ENCODE data around the gene PEX14.

DNA sequence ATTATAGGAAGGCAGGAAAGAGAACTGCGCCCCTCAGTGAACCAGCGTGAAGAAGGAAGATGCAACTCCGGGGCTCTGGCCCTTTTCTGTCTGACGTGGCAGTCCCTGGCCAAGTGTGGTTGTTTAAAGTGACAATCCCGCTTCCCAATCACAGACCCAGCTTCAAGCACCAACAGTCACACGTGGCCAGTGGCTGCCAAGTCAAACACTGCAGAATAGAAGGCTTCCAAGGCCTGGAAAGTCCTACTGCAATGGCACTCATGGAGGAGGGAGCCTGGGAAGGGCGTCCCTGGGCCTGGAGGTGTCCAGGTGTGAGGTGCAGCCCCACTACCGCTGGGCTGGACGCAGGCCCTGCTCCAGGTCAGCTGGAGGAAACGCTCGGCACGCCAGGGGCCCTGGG is 177.9 kb downstream of the PEX14 start:
- no peak for TF ChIP-seq POLR2AphosphoS5 (IDR thresholded peaks at IDR 0.05)
- TF ChIP-seq, protein P1, sequence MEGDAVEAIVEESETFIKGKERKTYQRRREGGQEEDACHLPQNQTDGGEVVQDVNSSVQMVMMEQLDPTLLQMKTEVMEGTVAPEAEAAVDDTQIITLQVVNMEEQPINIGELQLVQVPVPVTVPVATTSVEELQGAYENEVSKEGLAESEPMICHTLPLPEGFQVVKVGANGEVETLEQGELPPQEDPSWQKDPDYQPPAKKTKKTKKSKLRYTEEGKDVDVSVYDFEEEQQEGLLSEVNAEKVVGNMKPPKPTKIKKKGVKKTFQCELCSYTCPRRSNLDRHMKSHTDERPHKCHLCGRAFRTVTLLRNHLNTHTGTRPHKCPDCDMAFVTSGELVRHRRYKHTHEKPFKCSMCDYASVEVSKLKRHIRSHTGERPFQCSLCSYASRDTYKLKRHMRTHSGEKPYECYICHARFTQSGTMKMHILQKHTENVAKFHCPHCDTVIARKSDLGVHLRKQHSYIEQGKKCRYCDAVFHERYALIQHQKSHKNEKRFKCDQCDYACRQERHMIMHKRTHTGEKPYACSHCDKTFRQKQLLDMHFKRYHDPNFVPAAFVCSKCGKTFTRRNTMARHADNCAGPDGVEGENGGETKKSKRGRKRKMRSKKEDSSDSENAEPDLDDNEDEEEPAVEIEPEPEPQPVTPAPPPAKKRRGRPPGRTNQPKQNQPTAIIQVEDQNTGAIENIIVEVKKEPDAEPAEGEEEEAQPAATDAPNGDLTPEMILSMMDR (IDR thresholded peaks at IDR 0.05), result no peak
